Stimulated activated naive CD8-positive, alpha-beta T cell treated with anti-CD3 and anti-CD28 coated beads, Interleukin-15, Interleukin-2, amounts not matched to agents 100 U/mL and 50 U/mL, for 24 hours (primary cell): Measurements from ENCODE around the gene RETREG2.
A peak's percentile ranks its signal among the peaks of the same experiment; 100 is the strongest.

ENCODE experiments used
- ATAC-seq: fragments of 150-1000 bp; cut with Tn5 transposase; one replicate; pipeline ENCODE4 v1.10.0; 2021
- DNase-seq: peaks from one replicate; pipeline ENCODE4 v3.0.0; 2021

The RETREG2 gene

GRCh38 chr2:219215871-219216534 lies 37.9 kb downstream of the RETREG2 start:
- ATAC-seq (no peak), DNase-seq (no peak)

GRCh38 chr2:219216535-219216915 lies 38.5 kb downstream of the RETREG2 start:
- no peak for ATAC-seq
- DNase-seq: no peak

- DNase-seq (peak; percentile 49), ATAC-seq (peak; percentile 28)
These were observed 40.2 kb downstream of the RETREG2 start for GRCh38 chr2:219218217-219218731.

GRCh38 chr2:219218732-219219701 lies 40.9 kb downstream of the RETREG2 start, which contains the start of gene ABCB6:
TSS of gene ABCB6 (minus strand) at chr2:219218958. CDS start at chr2:219218673, 285 bp downstream.
- DNase-seq (peak; percentile 90), ATAC-seq (peak; percentile 79)

GRCh38 chr2:219219784-219220532 lies 41.9 kb downstream of the RETREG2 start:
- no peak for ATAC-seq

GRCh38 chr2:219220652-219221402 lies 42.8 kb downstream of the RETREG2 start:
- DNase-seq (no peak), ATAC-seq (no peak)

More at GRCh38 chr2:219219784-219220532, 41.9 kb downstream of the RETREG2 start:
- no peak for DNase-seq

GRCh38 chr2:219221957-219222518 lies 44.0 kb downstream of the RETREG2 start:
- ATAC-seq: no peak
- no peak for DNase-seq

GRCh38 chr2:219223831-219224610 lies 45.9 kb downstream of the RETREG2 start:
- DNase-seq (no peak), ATAC-seq (no peak)

GRCh38 chr2:219225350-219225749 lies 47.3 kb downstream of the RETREG2 start:
- DNase-seq: no peak

GRCh38 chr2:219228041-219228910 lies 50.2 kb downstream of the RETREG2 start:
- no peak for DNase-seq

More at GRCh38 chr2:219225350-219225749, 47.3 kb downstream of the RETREG2 start:
- no peak for ATAC-seq

GRCh38 chr2:219228911-219229304 lies 50.8 kb downstream of the RETREG2 start:
- no peak for DNase-seq
- no peak for ATAC-seq

More at GRCh38 chr2:219228041-219228910, 50.2 kb downstream of the RETREG2 start:
- ATAC-seq: no peak

GRCh38 chr2:219229305-219230058 lies 51.4 kb downstream of the RETREG2 start, which contains the start of the genes ANKZF1 and ATG9A:
TSS of gene ANKZF1 (plus strand) at chr2:219229806. CDS start at chr2:219230258, 452 bp downstream.
TSS of gene ATG9A (minus strand) at chr2:219229636. CDS start at chr2:219228024, 1,612 bp downstream.
- ATAC-seq: peak; percentile 99
- DNase-seq: peak; percentile 97

GRCh38 chr2:219230059-219230540 lies 52.0 kb downstream of the RETREG2 start:
- ATAC-seq (peak; percentile 25), DNase-seq (peak; percentile 75)

- no peak for ATAC-seq
- no peak for DNase-seq
These were observed 56.3 kb downstream of the RETREG2 start for GRCh38 chr2:219234331-219234730.
